Ramos (cell line): ENCODE results near the gene CARMIL1.

Experiments
- in situ Hi-C: fragments of 300-500 bp; cut with MboI; formaldehyde crosslinking; loops from one replicate; pipeline ENCODE4 v1.14.3; 2022; ENCODE audit warnings: low sequenced_read_pairs; ENCODE audit not compliant: unreplicated experiment

CARMIL1 gene

DNA sequence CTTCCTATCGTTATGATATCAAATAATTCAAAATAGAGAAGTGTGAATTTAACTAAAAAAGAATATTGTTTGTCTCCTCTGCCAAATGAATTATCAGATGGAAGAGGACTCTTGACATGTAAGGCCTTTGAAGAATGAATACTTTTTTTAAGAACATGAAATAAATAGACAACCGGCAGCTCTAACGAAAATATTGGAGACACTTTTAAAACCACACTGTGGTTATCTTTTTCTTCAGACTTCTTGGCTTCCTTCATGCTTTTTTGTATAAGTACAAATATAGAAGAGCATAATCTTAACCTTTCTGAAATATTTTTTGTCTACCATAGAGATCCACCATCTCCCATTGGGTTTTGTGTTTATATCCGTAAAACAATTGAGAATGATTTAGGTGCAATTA, 257.6 kb downstream of the CARMIL1 start:
- in situ Hi-C loops, result no loop called here

DNA sequence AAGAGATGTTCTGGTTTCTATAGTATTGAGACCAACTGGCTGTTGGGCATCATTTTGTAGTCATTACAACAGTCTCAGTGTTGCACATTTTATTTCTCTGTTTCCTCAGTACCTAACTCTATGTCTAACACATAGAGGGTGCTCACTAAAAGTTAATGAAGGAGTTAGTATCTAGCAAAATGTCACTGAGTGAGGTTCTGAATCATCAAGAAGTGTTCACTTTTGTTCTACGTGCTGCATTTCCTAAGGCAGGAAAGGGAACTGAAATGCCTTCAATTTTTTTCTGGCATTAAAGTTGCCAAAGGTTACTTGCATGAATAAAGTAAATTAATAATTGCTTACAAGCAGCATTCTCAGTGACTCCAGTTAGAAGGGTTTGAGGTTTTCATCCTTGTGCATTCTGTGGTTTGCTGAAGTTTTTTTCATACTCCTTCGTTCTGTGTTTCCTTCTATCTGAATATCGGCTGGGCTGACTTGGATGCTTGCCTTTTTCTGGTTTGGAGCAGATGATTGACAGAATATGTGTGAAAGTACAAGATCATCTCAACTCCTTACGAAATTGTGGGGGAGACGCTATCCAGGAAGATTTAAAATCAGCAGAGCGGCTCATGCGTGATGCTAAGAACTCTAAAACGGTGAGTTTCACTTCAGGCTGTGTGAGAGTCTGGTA, 258.3 kb downstream of the CARMIL1 start:
- in situ Hi-C loops, result no loop called here

- in situ Hi-C loops, result no loop called here
These were observed 262.1 kb downstream of the CARMIL1 start for GRCh38 chr6:25541228-25541627.

DNA sequence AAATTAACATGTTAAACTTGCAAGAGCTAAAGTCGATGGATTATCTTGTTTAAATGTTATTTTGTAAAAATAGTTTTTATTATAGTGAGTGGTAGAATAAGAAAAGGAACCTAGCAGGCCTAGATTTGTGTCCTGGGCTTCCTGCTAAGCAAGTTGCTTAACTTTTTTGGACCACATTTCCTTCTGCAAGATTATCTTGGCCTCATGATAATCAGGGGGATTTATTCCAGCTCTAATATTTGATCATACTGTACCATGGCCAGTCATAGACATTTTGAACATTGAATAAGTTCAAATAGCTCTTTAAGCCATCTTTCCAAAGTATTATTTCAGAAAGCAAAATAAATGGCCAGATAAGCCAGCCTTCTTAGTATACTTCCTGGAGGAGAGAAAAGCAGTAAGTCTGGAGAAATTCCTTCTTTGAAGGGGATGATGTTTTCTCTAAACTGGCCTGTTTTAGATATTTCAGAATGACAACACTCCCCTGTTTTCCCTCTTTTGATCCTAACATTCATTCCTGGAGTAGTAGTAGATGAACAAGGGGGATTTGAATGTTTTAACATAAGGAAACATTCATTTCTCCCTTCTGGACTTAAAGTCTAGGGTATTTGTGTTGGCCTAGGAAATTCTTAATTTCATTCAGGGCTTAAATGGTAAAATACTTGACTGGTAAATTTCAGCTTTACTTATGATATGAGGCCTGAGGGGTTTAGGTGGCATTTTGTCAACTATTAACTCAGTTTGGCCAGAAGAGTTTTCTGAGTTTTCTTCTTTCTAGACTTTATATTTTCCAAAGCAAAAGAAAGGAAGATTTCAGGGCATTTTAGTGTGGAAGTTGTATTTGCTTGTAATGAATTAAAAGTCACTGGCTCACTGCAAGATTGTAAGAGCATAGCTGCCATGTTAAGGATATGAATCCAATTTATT, 264.1 kb downstream of the CARMIL1 start:
- in situ Hi-C loops, result no loop called here

GRCh38 chr6:25544833-25545232, 265.7 kb downstream of the CARMIL1 start:
- in situ Hi-C loops, result no loop called here

GRCh38 chr6:25547797-25548196, 268.6 kb downstream of the CARMIL1 start:
- in situ Hi-C loops, result no loop called here

DNA sequence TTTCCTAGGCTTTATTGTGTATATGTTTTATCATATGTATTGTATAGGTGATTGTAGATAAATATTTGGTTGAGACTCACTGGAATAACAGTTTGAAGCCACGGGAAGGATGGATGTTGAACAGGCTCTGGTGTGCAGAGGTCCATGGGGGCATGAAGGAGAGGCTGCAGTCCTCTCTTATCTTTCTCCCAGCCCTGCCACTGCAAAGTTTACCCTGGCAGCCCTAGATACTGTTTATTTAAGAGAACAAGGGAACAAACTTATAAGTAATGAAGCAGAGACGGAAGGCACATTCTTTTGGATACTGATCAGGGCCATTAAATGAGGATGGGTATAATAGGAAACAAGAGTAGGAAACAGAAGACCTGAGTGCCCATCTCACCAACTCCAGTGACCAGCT, 269.3 kb downstream of the CARMIL1 start:
- in situ Hi-C loops, result no loop called here

DNA sequence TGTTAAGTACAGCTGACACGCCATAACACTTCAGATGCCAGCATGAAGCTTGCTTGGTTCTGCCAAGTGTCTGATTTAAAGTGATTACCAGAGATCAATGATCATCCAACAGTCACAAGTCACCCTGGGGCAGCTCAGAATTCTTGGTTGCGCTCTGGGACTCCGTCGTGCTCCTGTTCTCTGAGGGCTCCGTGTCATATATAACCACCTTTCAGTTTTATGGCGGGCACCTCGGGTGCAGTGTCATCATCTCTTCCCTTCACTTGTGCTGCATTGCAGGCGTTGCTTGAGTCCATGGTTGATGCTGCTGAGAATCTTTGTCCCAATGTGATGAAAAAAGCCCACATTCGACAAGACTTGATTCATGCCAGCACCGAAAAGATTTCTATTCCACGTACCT, 271.5 kb downstream of the CARMIL1 start:
- in situ Hi-C loops, result loop anchor here (10.0 kb wide), 1 partner anchor 276 kb away; the partner anchor contains the start of gene CARMIL1

DNA sequence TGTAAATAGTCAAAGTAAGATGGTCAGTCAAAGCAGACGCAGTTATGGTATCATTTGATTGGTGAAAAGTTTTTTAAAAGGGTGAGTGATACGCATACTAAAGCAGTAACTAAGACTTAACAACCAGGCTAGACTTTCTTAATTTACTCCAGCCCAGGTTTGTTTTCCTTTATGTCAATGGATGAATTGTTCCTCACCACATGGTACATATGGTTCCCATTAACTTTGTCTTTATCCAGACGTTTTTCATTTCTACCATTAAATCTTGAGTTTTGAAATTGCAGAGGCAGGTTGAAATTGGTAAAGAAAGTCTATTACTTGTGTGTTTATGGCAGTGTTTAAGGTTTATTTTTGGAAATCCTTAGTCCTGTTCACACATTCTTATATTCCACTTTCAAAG, 274.3 kb downstream of the CARMIL1 start:
- in situ Hi-C loops, result loop anchor here (10.0 kb wide), 1 partner anchor 279 kb away; the partner anchor contains the start of gene CARMIL1

DNA sequence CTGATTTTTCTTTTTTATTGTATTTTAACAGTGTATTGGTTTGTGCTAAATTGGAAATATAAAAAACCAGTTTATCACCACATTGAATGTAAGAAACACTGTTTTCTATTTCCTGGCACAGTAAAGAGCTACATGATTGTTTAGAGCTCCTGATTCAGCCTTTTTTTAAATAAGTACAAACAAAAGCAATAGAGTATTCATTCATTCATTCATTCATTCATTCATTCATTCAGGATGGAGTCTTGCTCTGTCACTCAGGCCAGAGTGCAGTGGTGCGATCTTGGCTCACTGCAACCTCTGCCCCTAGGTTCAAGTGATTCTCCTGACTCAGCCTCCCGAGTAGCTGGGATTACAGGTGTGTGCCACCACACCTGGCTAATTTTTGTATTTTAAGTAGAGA, 276.0 kb downstream of the CARMIL1 start:
- in situ Hi-C loops, result loop anchor here (10.0 kb wide), 1 partner anchor 280 kb away; the partner anchor contains the start of gene CARMIL1

DNA sequence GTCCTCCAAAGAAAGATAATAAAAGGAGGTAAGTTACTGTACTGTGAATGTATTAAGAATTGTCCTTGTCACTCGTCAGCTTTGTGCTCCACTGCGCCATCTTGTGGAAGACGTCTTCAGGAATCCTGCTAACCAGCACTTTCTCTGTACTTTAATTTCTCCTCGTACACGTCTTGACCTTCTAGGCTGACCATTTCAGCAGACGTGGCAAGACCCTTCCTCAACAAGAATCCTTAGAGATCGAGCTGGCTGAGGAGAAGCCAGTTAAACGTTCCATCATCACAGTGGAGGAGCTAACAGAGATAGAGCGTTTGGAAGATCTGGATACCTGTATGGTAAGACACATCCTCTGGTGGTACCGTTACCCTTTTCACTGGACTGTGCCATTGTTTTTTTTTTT, 277.3 kb downstream of the CARMIL1 start:
- in situ Hi-C loops, result loop anchor here (10.0 kb wide), 1 partner anchor 282 kb away; the partner anchor contains the start of gene CARMIL1

DNA sequence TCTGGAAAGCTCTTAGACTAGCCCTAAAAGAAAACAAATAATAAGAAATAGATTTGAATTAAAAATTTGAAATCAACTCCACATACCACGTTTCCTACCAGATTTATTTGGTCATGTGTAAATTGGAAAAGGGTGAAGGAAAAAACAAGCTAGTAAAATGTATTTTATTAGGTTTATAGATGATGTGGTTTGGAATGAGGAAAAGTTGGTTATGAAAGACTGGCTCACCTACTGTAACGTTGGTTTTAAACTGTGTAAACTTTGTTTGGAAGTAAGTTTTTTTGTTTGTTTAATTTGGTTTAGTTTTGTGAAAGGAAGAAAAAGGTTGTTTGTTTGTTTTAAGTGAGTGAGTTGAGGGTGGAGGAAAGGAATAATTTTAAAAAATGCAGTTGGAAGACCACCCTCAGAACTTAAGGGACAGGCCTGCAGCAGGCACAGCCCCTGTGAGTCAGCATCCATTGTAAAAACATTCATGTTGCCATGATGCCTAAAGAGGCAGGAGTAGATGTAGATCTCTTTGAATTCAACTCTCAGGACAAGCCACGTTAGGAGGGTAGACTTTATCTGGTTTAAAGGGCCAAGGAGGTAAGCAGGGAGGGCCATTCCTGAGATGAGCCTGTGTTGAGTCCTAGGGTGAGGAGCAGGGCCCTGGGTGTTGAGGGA, 279.1 kb downstream of the CARMIL1 start:
- in situ Hi-C loops, result loop anchor here (10.0 kb wide), 1 partner anchor 283 kb away; the partner anchor contains the start of gene CARMIL1

- in situ Hi-C loops, result no loop called here
These were observed 281.7 kb downstream of the CARMIL1 start for GRCh38 chr6:25560865-25561264.

- in situ Hi-C loops, result no loop called here
These were observed 285.8 kb downstream of the CARMIL1 start for GRCh38 chr6:25564943-25565342.

- in situ Hi-C loops, result no loop called here
These were observed 291.4 kb downstream of the CARMIL1 start for GRCh38 chr6:25570578-25570977.

GRCh38 chr6:25576919-25577318, 297.7 kb downstream of the CARMIL1 start:
- in situ Hi-C loops, result no loop called here

- in situ Hi-C loops, result no loop called here
These were observed 299.4 kb downstream of the CARMIL1 start for GRCh38 chr6:25578538-25578937.

GRCh38 chr6:25579391-25579883, 300.3 kb downstream of the CARMIL1 start:
- in situ Hi-C loops, result no loop called here

GRCh38 chr6:25579902-25580495, 300.8 kb downstream of the CARMIL1 start:
- in situ Hi-C loops, result no loop called here

GRCh38 chr6:25582101-25582500, 302.9 kb downstream of the CARMIL1 start:
- in situ Hi-C loops, result no loop called here
